PC-9 (cell line): ENCODE measurements around the gene OR5K1.

Source experiments
- EZH2 ChIP-seq: fragments of 200-600 bp; sonication (generic); IDR thresholded peaks from 2 replicates; pipeline ENCODE4 v1.8.0; 2017; ENCODE audit warnings: antibody characterized with exemption, low read depth
- TF ChIP-seq, protein P1 (sequence below): fragments of 200-600 bp; sonication (generic); conservative IDR thresholded peaks from 2 replicates; pipeline ENCODE4 v1.6.1; 2017; ENCODE audit warnings: mixed run types, antibody characterized with exemption, mild to moderate bottlenecking, moderate library complexity

DNA sequence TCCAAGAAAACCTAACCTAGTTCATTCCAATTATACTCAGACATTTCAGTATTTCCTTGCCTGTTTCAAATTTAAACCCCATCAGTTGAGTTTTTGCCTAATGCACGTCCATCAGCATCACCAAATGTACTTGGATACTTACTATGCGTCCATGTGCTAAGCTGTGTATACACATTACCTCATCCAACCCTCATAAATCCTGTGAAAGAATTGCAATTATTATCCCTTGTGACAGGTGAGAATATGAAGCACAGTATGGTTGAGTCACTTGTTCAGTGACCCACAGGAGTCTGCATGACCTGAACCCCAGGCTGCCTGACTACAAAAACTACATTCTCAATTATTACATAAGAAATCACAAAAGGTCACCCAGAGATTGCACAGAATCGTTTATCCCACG, 37.0 kb downstream of the OR5K1 start:
- TF ChIP-seq, protein P1, sequence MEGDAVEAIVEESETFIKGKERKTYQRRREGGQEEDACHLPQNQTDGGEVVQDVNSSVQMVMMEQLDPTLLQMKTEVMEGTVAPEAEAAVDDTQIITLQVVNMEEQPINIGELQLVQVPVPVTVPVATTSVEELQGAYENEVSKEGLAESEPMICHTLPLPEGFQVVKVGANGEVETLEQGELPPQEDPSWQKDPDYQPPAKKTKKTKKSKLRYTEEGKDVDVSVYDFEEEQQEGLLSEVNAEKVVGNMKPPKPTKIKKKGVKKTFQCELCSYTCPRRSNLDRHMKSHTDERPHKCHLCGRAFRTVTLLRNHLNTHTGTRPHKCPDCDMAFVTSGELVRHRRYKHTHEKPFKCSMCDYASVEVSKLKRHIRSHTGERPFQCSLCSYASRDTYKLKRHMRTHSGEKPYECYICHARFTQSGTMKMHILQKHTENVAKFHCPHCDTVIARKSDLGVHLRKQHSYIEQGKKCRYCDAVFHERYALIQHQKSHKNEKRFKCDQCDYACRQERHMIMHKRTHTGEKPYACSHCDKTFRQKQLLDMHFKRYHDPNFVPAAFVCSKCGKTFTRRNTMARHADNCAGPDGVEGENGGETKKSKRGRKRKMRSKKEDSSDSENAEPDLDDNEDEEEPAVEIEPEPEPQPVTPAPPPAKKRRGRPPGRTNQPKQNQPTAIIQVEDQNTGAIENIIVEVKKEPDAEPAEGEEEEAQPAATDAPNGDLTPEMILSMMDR, result no peak
- no peak for TF ChIP-seq EZH2
